Psoas muscle (tissue), 8 donors: ENCODE measurements around the gene SHBG. TPM values are rescaled to one million over a fixed set of nuclear protein-coding genes. Genes with fewer than 3 reads are reported as not detected.
A peak's percentile ranks its signal among the peaks of the same experiment; 100 is the strongest.

Experiments used
- ATAC-seq, 4 donors: fragments of 200-7000 bp; cut with Tn5 transposase; one replicate each; pipeline ENCODE4 v1.9.1; 2020; ENCODE audit warnings: moderate library complexity in 3 of 4, mild to moderate bottlenecking in 2 of 4
- DNase-seq, 2 donors: peaks; one replicate each; pipeline ENCODE4 v3.0.0-alpha.2; 2020
- H3K27ac ChIP-seq: fragments of 200-600 bp; one replicate; pipeline ENCODE4 v1.8.0; 2022
- H3K27me3 ChIP-seq, 3 donors: fragments of 200-600 bp in 1 of 3; one replicate each; pipeline versions ENCODE4 v1.6.1 to v1.8.0; 2013 to 2022; ENCODE audit warnings: low read length in 2 of 3, mild to moderate bottlenecking in 2 of 3, moderate library complexity in 1 of 3; ENCODE audit not compliant: insufficient read depth in 3 of 3
- H3K36me3 ChIP-seq, 2 donors: fragments of 200-600 bp in 1 of 2; one replicate each; pipeline versions ENCODE4 v1.6.1 to v1.8.0; 2013 to 2022; ENCODE audit warnings: low read depth in 1 of 2, mild to moderate bottlenecking in 1 of 2, moderate library complexity in 1 of 2; ENCODE audit not compliant: insufficient read depth in 1 of 2
- H3K4me1 ChIP-seq: fragments of 200-600 bp; one replicate; pipeline ENCODE4 v1.8.0; 2022
- H3K4me3 ChIP-seq: fragments of 200-600 bp; one replicate; pipeline ENCODE4 v1.8.0; 2022; ENCODE audit warnings: mild to moderate bottlenecking
- H3K9me3 ChIP-seq: fragments of 200-600 bp; one replicate; pipeline ENCODE4 v1.8.0; 2022
- WGBS, 3 donors: extraction: QIAGEN DNeasy Blood & Tissue Kit; methylation state at CpG; one replicate each; pipeline versions ENCODE4 v1.1.6 to v1.1.7; 2013; 5-methylcytosine and 5-hydroxymethylcytosine counted together
- intact Hi-C, 2 donors: fragments of 100-400 bp; cut with DNase I; formaldehyde crosslinking; loops; one replicate each; pipeline versions ENCODE4 v1.11.0 to v1.14.2; 2022
- polyA plus RNA-seq, 3 donors: library from polyadenylated mRNA; stranded (reverse); fragments of 200-250 nt; gene quantifications; one replicate each; pipeline ENCODE4 v1.2.3, GENCODE V29; 2013
- total RNA-seq, 4 donors: library from RNA; stranded (reverse); fragmentation: NEBNext Ultra II Directional in 2 of 4; extraction: Animal tissue kit (Norgen Biotek cat#: 25700) in 2 of 4; gene quantifications; one replicate each; pipeline versions ENCODE4 v1.2.1 to v1.2.4, GENCODE V29; 2021 to 2023
- TF ChIP-seq, protein P1 (sequence below): fragments of 200-600 bp; IDR thresholded peaks from one replicate; pipeline ENCODE4 v1.8.0; 2022; ENCODE audit warnings: antibody characterized with exemption
- donor health status: healthy with polysubstance abuse.
- donor health status: DM: no; HTN: no; CAD: no; lungs with moderate emphysema.
- donor health status: Bipolar disorder and iron deficiency.
- donor health status: healthy.
- donor health status: DM: yes; HTN: yes; CAD: no.
- donor health status: DM: no; HTN: no; CAD: no.
- donor health status: DM: no; HTN: no; CAD: no.
- donor health status: DM: yes; HTN: yes; CAD: no.

SHBG gene
- total and polyA plus RNA-seq, 7 donors, result 0.19 to 1.6 (median 0.46) TPM

DNA sequence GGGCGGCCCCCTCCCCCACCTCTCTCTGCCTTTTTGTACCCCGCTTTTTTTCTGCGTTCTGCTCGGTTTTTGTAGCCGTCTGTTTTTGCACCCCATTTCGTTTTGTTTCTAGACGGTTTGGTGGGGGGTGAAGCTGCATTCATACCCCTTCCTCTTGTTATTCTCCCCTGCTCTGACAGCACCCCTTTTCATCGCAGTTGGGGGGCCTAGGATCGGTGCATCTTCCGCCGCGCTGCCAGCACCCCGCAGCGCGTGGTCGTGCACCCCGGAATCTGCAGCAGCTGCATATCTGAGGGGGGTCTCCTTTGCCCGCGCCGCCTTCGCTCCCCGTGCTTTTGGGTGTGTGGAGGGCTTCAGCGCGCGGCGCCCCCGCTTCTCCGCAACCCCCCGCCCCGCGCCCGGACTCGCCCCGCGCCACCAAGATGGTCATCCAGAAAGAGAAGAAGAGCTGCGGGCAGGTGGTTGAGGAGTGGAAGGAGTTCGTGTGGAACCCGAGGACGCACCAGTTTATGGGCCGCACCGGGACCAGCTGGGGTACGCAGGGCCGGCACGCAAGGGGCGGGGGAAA lies 21.2 kb downstream of the SHBG start:
- Histone ChIP-seq H3K4me3 (peak overlapping the region; percentile 67), H3K36me3 (no peaks in the 10 kb centered on the region), H3K27ac (no peak overlapping the region), H3K9me3 (no peaks in the 10 kb centered on the region), H3K27me3 (peaks cover 0 to 64% (median 10%) of the 10 kb centered on the region in 3 donors), H3K4me1 (peaks cover 14% of the 10 kb centered on the region)
- intact Hi-C loops, result no loop called here
- TF ChIP-seq, protein P1, sequence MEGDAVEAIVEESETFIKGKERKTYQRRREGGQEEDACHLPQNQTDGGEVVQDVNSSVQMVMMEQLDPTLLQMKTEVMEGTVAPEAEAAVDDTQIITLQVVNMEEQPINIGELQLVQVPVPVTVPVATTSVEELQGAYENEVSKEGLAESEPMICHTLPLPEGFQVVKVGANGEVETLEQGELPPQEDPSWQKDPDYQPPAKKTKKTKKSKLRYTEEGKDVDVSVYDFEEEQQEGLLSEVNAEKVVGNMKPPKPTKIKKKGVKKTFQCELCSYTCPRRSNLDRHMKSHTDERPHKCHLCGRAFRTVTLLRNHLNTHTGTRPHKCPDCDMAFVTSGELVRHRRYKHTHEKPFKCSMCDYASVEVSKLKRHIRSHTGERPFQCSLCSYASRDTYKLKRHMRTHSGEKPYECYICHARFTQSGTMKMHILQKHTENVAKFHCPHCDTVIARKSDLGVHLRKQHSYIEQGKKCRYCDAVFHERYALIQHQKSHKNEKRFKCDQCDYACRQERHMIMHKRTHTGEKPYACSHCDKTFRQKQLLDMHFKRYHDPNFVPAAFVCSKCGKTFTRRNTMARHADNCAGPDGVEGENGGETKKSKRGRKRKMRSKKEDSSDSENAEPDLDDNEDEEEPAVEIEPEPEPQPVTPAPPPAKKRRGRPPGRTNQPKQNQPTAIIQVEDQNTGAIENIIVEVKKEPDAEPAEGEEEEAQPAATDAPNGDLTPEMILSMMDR, result no peak
- 0 to 2% (median 1%) methylated on average over 33 to 45 of the region's 45 CpGs for WGBS, 3 donors
- no peak for DNase-seq
- ATAC-seq, result no peak

DNA sequence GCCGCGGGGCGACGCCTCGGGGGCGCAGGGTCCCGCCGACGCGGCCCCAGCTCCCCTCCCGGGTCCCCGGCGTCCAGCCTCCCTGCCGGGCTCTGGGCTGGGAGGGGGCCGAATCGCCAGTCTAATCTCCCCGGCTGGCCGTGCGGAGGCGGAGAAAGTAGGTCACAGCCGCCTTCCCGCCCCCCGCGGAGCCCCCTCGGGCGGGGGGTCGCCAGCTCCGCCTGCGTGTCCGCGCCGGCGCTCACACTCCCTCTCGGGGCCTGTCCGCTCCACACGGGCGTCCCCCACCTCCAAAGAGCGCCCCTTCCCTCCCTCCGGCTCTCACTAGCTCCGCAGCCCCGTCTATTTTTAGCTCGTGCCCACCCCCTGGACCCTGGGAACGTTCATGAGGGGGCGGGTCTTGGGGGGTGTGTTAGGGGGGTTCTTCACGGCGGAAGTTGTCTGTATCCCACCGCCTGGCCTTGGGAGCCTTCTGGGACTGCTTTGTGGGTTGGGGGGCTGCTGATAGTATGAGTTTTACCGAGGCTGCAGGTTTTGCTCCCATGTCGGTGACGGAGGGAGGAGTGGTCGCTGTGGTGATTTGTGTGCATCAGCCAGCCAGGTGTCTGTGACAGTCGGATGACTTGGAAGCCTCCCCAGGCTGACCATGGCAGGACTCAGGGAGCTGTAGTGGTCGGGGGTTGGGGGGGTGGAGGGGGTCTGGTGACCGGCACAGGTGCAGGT lies 21.9 kb downstream of the SHBG start:
- no peak for ATAC-seq
- peaks cover 14% of the 10 kb centered on the region for H3K4me1 ChIP-seq
- TF ChIP-seq, protein P1, result no peak
- intact Hi-C loops, result no loop called here
- H3K4me3 ChIP-seq, result peak overlapping the region; percentile 67
- no peak overlapping the region for H3K27ac ChIP-seq
- DNase-seq, result no peak
- H3K9me3 ChIP-seq, result no peaks in the 10 kb centered on the region
- peaks cover 0 to 58% (median 10%) of the 10 kb centered on the region in 3 donors for H3K27me3 ChIP-seq
- WGBS, 3 donors, result 6 to 17% (median 11%) methylated on average over 16 to 53 of the region's 54 CpGs
- H3K36me3 ChIP-seq, result no peaks in the 10 kb centered on the region

- Histone ChIP-seq H3K27ac (no peak overlapping the region), H3K4me3 (no peak overlapping the region), H3K9me3 (no peaks in the 10 kb centered on the region), H3K36me3 (no peaks in the 10 kb centered on the region), H3K4me1 (peaks cover 14% of the 10 kb centered on the region), H3K27me3 (peaks cover 0 to 50% (median 10%) of the 10 kb centered on the region in 3 donors)
- no peak for DNase-seq
- no peak for ATAC-seq
- WGBS, 3 donors, result 53 to 59% (median 57%) methylated on average over 12 of the region's 12 CpGs
- TF ChIP-seq, protein P1, result no peak
- intact Hi-C loops, result no loop called here
Measured at GRCh38 chr17:7652388-7653356, 22.7 kb downstream of the SHBG start.

GRCh38 chr17:7654832-7655540 lies 25.1 kb downstream of the SHBG start:
- TF ChIP-seq, protein P1, result no peak
- ATAC-seq (no peak), DNase-seq (no peak)
- peaks cover 14% of the 10 kb centered on the region for H3K4me1 ChIP-seq
- no peaks in the 10 kb centered on the region for H3K36me3 ChIP-seq
- no peak overlapping the region for H3K27ac ChIP-seq
- H3K4me3 ChIP-seq, result no peak overlapping the region
- WGBS, 3 donors, result 74 to 84% (median 78%) methylated on average over 16 of the region's 16 CpGs
- peaks cover 0 to 32% (median 10%) of the 10 kb centered on the region in 3 donors for H3K27me3 ChIP-seq
- intact Hi-C loops, result no loop called here
- H3K9me3 ChIP-seq, result no peaks in the 10 kb centered on the region
